Measurements from ENCODE around the gene IRGQ.

IRGQ gene

DNA sequence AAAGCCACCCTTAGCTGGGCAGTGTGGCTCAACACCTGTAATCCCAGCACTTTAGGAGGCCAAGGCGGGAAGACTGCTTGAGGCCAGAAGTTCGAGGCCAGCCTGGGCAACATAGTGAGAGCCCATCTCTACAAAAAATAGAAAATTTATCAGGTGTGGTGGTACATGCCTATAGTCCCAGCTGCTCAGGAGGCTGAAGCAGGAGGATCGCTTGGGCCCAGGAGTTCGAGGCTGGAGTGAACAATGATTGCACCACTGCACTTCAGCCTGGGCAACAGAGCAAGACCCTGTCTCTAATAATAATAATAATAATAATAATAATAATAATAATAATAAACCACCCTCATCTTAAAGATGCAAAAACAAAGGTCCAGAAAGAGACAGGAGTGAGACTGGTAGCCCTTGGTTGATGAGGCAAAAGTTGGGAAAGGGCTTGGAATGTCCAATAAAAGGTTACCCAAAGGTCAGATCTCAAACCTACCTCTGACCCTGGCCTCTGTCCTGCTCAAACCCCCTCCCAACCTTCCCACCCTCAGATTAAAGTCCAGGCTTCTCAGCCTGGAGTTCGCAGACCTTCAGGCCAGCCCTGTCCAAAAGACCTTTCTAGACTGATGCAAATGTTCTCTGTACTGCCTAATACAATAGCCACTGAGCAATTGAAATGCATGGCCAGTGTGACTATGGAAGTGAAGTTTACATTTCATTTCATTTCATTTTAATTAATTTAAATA, 53.8 kb downstream of the IRGQ start:
- no peaks in the 10 kb centered on the region for H3K27me3 ChIP-seq (ENCODE audit: insufficient read depth, low read length, poor library complexity)
- peaks cover 77% of the 10 kb centered on the region for H3K36me3 ChIP-seq (ENCODE audit: insufficient read depth, low read length)
- H3K4me1 ChIP-seq (ENCODE audit: insufficient read depth, low read length): no peaks in the 10 kb centered on the region
- H3K4me2 ChIP-seq (ENCODE audit: insufficient read depth, low read length): no peak overlapping the region
- ATAC-seq (ENCODE audit: insufficient read depth, low read depth): no peak
- H4K20me1 ChIP-seq (ENCODE audit: insufficient read depth, low read length): no peaks in the 10 kb centered on the region
- H3K9ac ChIP-seq (ENCODE audit: low read depth, low read length): no peak overlapping the region
- H3K4me3 ChIP-seq (ENCODE audit: low read depth in 1 of 2, low read length in 2 of 2): no peak overlapping the region
- H3K9me3 ChIP-seq (ENCODE audit: insufficient read depth, low read length, severe bottlenecking): peaks cover 8% of the 10 kb centered on the region
- H3K79me2 ChIP-seq (ENCODE audit: insufficient read depth, low read length): no peaks in the 10 kb centered on the region
- TF ChIP-seq, protein P1, sequence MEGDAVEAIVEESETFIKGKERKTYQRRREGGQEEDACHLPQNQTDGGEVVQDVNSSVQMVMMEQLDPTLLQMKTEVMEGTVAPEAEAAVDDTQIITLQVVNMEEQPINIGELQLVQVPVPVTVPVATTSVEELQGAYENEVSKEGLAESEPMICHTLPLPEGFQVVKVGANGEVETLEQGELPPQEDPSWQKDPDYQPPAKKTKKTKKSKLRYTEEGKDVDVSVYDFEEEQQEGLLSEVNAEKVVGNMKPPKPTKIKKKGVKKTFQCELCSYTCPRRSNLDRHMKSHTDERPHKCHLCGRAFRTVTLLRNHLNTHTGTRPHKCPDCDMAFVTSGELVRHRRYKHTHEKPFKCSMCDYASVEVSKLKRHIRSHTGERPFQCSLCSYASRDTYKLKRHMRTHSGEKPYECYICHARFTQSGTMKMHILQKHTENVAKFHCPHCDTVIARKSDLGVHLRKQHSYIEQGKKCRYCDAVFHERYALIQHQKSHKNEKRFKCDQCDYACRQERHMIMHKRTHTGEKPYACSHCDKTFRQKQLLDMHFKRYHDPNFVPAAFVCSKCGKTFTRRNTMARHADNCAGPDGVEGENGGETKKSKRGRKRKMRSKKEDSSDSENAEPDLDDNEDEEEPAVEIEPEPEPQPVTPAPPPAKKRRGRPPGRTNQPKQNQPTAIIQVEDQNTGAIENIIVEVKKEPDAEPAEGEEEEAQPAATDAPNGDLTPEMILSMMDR (IDR thresholded peaks at IDR 0.05; ENCODE audit: borderline replicate concordance, extremely low read depth, low read length, poor library complexity, severe bottlenecking): no peak
- no peak for TF ChIP-seq EZH2 (IDR thresholded peaks at IDR 0.05; ENCODE audit: borderline replicate concordance, low read depth, low read length, severe bottlenecking)
- H3K27ac ChIP-seq (ENCODE audit: low read length): no peak overlapping the region
- no peak for DNase-seq
- H2AFZ ChIP-seq (ENCODE audit: low read depth, low read length): no peak overlapping the region

DNA sequence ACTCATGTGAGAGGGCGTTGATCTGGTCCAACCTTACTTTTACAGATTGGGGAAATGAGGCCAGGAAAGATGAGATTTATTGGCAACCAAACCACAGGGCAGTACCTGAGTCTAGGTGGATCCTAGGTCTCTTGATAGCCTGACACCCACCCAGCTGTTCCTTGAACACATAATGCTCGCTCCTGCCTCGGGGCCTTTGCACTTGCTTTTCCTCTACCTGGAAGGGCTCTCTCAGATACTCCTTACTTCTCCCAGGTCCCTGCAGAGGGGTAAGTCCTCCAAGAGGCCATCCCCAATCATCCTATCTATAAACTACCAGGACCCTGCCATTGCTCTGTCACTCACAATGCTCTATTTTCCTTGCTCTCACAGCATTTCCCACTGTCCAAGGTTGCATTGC, 55.6 kb downstream of the IRGQ start:
- ATAC-seq (ENCODE audit: insufficient read depth, low read depth) (no peak), DNase-seq (no peak)
- Histone ChIP-seq H3K27me3 (ENCODE audit: insufficient read depth, low read length, poor library complexity) (no peaks in the 10 kb centered on the region), H2AFZ (ENCODE audit: low read depth, low read length) (no peak overlapping the region), H3K9ac (ENCODE audit: low read depth, low read length) (no peak overlapping the region), H3K4me1 (ENCODE audit: insufficient read depth, low read length) (no peaks in the 10 kb centered on the region), H3K9me3 (ENCODE audit: insufficient read depth, low read length, severe bottlenecking) (peaks cover 8% of the 10 kb centered on the region), H4K20me1 (ENCODE audit: insufficient read depth, low read length) (no peaks in the 10 kb centered on the region), H3K4me2 (ENCODE audit: insufficient read depth, low read length) (no peak overlapping the region), H3K36me3 (ENCODE audit: insufficient read depth, low read length) (peaks cover 71% of the 10 kb centered on the region), H3K79me2 (ENCODE audit: insufficient read depth, low read length) (no peaks in the 10 kb centered on the region), H3K4me3 (ENCODE audit: low read depth in 1 of 2, low read length in 2 of 2) (no peak overlapping the region), H3K27ac (ENCODE audit: low read length) (no peak overlapping the region)
- TF ChIP-seq EZH2 (IDR thresholded peaks at IDR 0.05; ENCODE audit: borderline replicate concordance, low read depth, low read length, severe bottlenecking): no peak
- TF ChIP-seq, protein P1 (IDR thresholded peaks at IDR 0.05; ENCODE audit: borderline replicate concordance, extremely low read depth, low read length, poor library complexity, severe bottlenecking): no peak

DNA sequence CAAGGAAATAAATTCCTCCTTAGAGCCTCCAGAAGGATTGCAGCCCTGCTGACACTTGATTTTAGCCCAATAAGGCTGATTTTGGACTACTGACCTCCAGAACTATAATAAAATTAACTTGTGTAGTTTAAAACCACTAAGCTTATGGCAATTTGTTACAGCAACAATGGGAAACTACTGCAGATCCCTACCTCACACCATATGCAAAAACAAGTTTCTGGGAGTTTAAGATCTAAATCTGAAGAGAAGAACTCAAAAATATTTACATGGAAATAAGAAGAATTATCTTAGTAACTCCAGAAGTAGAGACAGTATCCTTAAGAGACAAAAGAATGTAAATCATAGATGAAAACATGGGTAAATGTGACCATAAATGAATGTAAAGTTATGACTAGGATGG, 57.0 kb downstream of the IRGQ start:
- H3K9me3 ChIP-seq (ENCODE audit: insufficient read depth, low read length, severe bottlenecking): peaks cover 8% of the 10 kb centered on the region
- no peak overlapping the region for H2AFZ ChIP-seq (ENCODE audit: low read depth, low read length)
- no peak overlapping the region for H3K9ac ChIP-seq (ENCODE audit: low read depth, low read length)
- H4K20me1 ChIP-seq (ENCODE audit: insufficient read depth, low read length): 0 out of 2 replicates have a peak, but pooled peaks cover 4% of the 10 kb centered on the region
- TF ChIP-seq, protein P1 (IDR thresholded peaks at IDR 0.05; ENCODE audit: borderline replicate concordance, extremely low read depth, low read length, poor library complexity, severe bottlenecking): no peak
- no peak for TF ChIP-seq EZH2 (IDR thresholded peaks at IDR 0.05; ENCODE audit: borderline replicate concordance, low read depth, low read length, severe bottlenecking)
- H3K4me2 ChIP-seq (ENCODE audit: insufficient read depth, low read length): no peak overlapping the region
- peaks cover 59% of the 10 kb centered on the region for H3K36me3 ChIP-seq (ENCODE audit: insufficient read depth, low read length)
- no peaks in the 10 kb centered on the region for H3K27me3 ChIP-seq (ENCODE audit: insufficient read depth, low read length, poor library complexity)
- no peak overlapping the region for H3K4me3 ChIP-seq (ENCODE audit: low read depth in 1 of 2, low read length in 2 of 2)
- H3K79me2 ChIP-seq (ENCODE audit: insufficient read depth, low read length): no peaks in the 10 kb centered on the region
- no peak for DNase-seq
- peaks cover 5% of the 10 kb centered on the region; the same call in 1 of the 2 replicates for H3K4me1 ChIP-seq (ENCODE audit: insufficient read depth, low read length)
- H3K27ac ChIP-seq (ENCODE audit: low read length): no peak overlapping the region
- ATAC-seq (ENCODE audit: insufficient read depth, low read depth): no peak
